HFF-Myc (cell line): ENCODE measurements around the gene PRKCQ.
A peak's percentile ranks its signal among the peaks of the same experiment; 100 is the strongest.
"Not testable (repeated sequence)": the region's sequence is repeated elsewhere in the genome, so short reads cannot be mapped to it uniquely, and the experiment has no call there.

ENCODE experiments used
- DNase-seq: peaks from one replicate; pipeline ENCODE4 v3.0.0-alpha.2; 2011; ENCODE audit warnings: low read depth; ENCODE audit errors: extremely low read depth
- H3K4me3 ChIP-seq: replicated peaks from 2 replicates; pipeline ENCODE4 v1.5.1; 2011; ENCODE audit warnings: low read depth, mild to moderate bottlenecking, control low read depth, low read length
- CTCF ChIP-seq: IDR thresholded peaks from 2 replicates; pipeline ENCODE4 v1.5.1; 2012; ENCODE audit warnings: mild to moderate bottlenecking, low read depth, low read length, control low read depth; ENCODE audit errors: missing control alignments

Gene PRKCQ

GRCh38 chr10:6445671-6446316, 134.3 kb downstream of the PRKCQ start:
- H3K4me3 ChIP-seq = no peak overlapping the region
- TF ChIP-seq CTCF = peak; percentile 72
- no peak for DNase-seq

- not testable (repeated sequence) for DNase-seq, H3K4me3 ChIP-seq
Measured at GRCh38 chr10:6439875-6440274, 140.2 kb downstream of the PRKCQ start.

- DNase-seq = no peak
- no peak for TF ChIP-seq CTCF
- H3K4me3 ChIP-seq = no peak overlapping the region
Measured at GRCh38 chr10:6431861-6432260, 148.2 kb downstream of the PRKCQ start.

- DNase-seq = no peak
- TF ChIP-seq CTCF = no peak
- no peak overlapping the region for H3K4me3 ChIP-seq
Measured at GRCh38 chr10:6431186-6431585, 148.9 kb downstream of the PRKCQ start.

- no peak overlapping the region for H3K4me3 ChIP-seq
- DNase-seq = no peak
- no peak for TF ChIP-seq CTCF
Measured at GRCh38 chr10:6430423-6430980, 149.6 kb downstream of the PRKCQ start.

GRCh38 chr10:6427357-6427959, 152.6 kb downstream of the PRKCQ start:
- DNase-seq = no peak
- H3K4me3 ChIP-seq = no peak overlapping the region
- TF ChIP-seq CTCF = no peak

GRCh38 chr10:6426317-6426716, 153.8 kb downstream of the PRKCQ start:
- no peak overlapping the region for H3K4me3 ChIP-seq
- DNase-seq = no peak
- TF ChIP-seq CTCF = no peak
